Measurements from ENCODE around the gene EPHB3.
"Not testable (repeated sequence)": the region's sequence is repeated elsewhere in the genome, so short reads cannot be mapped to it uniquely, and the experiment has no call there.

Gene EPHB3

GRCh38 chr3:184619369-184619768 lies 57.8 kb downstream of the EPHB3 start:
- Mint-ChIP-seq H3K27me3 (peaks cover 77% of the 10 kb centered on the region), H3K36me3 (ENCODE audit: insufficient read depth) (peaks cover 3% of the 10 kb centered on the region), H3K4me1 (peaks cover 15% of the 10 kb centered on the region), H3K4me3 (no peak overlapping the region), H3K9me3 (no peaks in the 10 kb centered on the region), H3K27ac (ENCODE audit: low read depth) (no peak overlapping the region)
- DNase-seq (ENCODE audit: low spot score in 2 of 2) (no peak), ATAC-seq (replicated peaks; ENCODE audit: extremely low read depth, poor library complexity, severe bottlenecking) (peak; percentile 60)

GRCh38 chr3:184619787-184620430 lies 58.3 kb downstream of the EPHB3 start:
- H3K27me3 Mint-ChIP-seq = peaks cover 75% of the 10 kb centered on the region
- H3K4me3 Mint-ChIP-seq = no peak overlapping the region
- H3K27ac Mint-ChIP-seq (ENCODE audit: low read depth) = no peak overlapping the region

GRCh38 chr3:184620475-184621119 lies 59.0 kb downstream of the EPHB3 start:
- DNase-seq (ENCODE audit: low spot score in 2 of 2) (no peak), ATAC-seq (replicated peaks; ENCODE audit: extremely low read depth, poor library complexity, severe bottlenecking) (no peak)
- peaks cover 75% of the 10 kb centered on the region for H3K27me3 Mint-ChIP-seq
- H3K4me1 Mint-ChIP-seq = peaks cover 15% of the 10 kb centered on the region
- H3K9me3 Mint-ChIP-seq = no peaks in the 10 kb centered on the region
- no peak overlapping the region for H3K4me3 Mint-ChIP-seq
- peaks cover 3% of the 10 kb centered on the region for H3K36me3 Mint-ChIP-seq (ENCODE audit: insufficient read depth)
- no peak overlapping the region for H3K27ac Mint-ChIP-seq (ENCODE audit: low read depth)

More at GRCh38 chr3:184619787-184620430, 58.3 kb downstream of the EPHB3 start:
- no peaks in the 10 kb centered on the region for H3K9me3 Mint-ChIP-seq
- H3K36me3 Mint-ChIP-seq (ENCODE audit: insufficient read depth) = peaks cover 3% of the 10 kb centered on the region
- ATAC-seq (replicated peaks; ENCODE audit: extremely low read depth, poor library complexity, severe bottlenecking) (no peak), DNase-seq (ENCODE audit: low spot score in 2 of 2) (no peak)
- H3K4me1 Mint-ChIP-seq = peaks cover 15% of the 10 kb centered on the region

- not testable (repeated sequence) for H3K4me3 Mint-ChIP-seq; ATAC-seq (replicated peaks; ENCODE audit: extremely low read depth, poor library complexity, severe bottlenecking); H3K27ac Mint-ChIP-seq (ENCODE audit: low read depth); H3K9me3 Mint-ChIP-seq; H3K36me3 Mint-ChIP-seq (ENCODE audit: insufficient read depth); DNase-seq (ENCODE audit: low spot score in 2 of 2)
- peaks cover 15% of the 10 kb centered on the region for H3K4me1 Mint-ChIP-seq
- peaks cover 72% of the 10 kb centered on the region for H3K27me3 Mint-ChIP-seq
These were observed 60.6 kb downstream of the EPHB3 start for GRCh38 chr3:184622156-184622555.

- DNase-seq (ENCODE audit: low spot score in 2 of 2) = no peak
- no peaks in the 10 kb centered on the region for H3K9me3 Mint-ChIP-seq
- H3K27me3 Mint-ChIP-seq = peaks cover 43% of the 10 kb centered on the region
- H3K4me1 Mint-ChIP-seq = no peaks in the 10 kb centered on the region
- H3K27ac Mint-ChIP-seq (ENCODE audit: low read depth) = no peak overlapping the region
- ATAC-seq (replicated peaks; ENCODE audit: extremely low read depth, poor library complexity, severe bottlenecking) = no peak
- no peak overlapping the region for H3K4me3 Mint-ChIP-seq
- no peaks in the 10 kb centered on the region for H3K36me3 Mint-ChIP-seq (ENCODE audit: insufficient read depth)
These were observed 65.3 kb downstream of the EPHB3 start for GRCh38 chr3:184626923-184627322.

- ATAC-seq (replicated peaks; ENCODE audit: extremely low read depth, poor library complexity, severe bottlenecking) = no peak
These were observed 68.1 kb downstream of the EPHB3 start for GRCh38 chr3:184629555-184630160.

GRCh38 chr3:184630861-184631471 lies 69.4 kb downstream of the EPHB3 start:
- no peak for ATAC-seq (replicated peaks; ENCODE audit: extremely low read depth, poor library complexity, severe bottlenecking)
- H3K4me1 Mint-ChIP-seq = no peaks in the 10 kb centered on the region
- no peak for DNase-seq (ENCODE audit: low spot score in 2 of 2)
- no peak overlapping the region for H3K27ac Mint-ChIP-seq (ENCODE audit: low read depth)
- H3K9me3 Mint-ChIP-seq = no peaks in the 10 kb centered on the region
- peaks cover 53% of the 10 kb centered on the region for H3K27me3 Mint-ChIP-seq
- H3K4me3 Mint-ChIP-seq = no peak overlapping the region
- H3K36me3 Mint-ChIP-seq (ENCODE audit: insufficient read depth) = no peaks in the 10 kb centered on the region

More at GRCh38 chr3:184629555-184630160, 68.1 kb downstream of the EPHB3 start:
- no peak overlapping the region for H3K27ac Mint-ChIP-seq (ENCODE audit: low read depth)
- no peaks in the 10 kb centered on the region for H3K36me3 Mint-ChIP-seq (ENCODE audit: insufficient read depth)
- DNase-seq (ENCODE audit: low spot score in 2 of 2) = no peak
- peaks cover 53% of the 10 kb centered on the region for H3K27me3 Mint-ChIP-seq
- H3K9me3 Mint-ChIP-seq = no peaks in the 10 kb centered on the region
- no peaks in the 10 kb centered on the region for H3K4me1 Mint-ChIP-seq
- H3K4me3 Mint-ChIP-seq = no peak overlapping the region

- no peak for DNase-seq (ENCODE audit: low spot score in 2 of 2)
- H3K27me3 Mint-ChIP-seq = peaks cover 48% of the 10 kb centered on the region
- no peak overlapping the region for H3K27ac Mint-ChIP-seq (ENCODE audit: low read depth)
- no peaks in the 10 kb centered on the region for H3K9me3 Mint-ChIP-seq
- H3K4me3 Mint-ChIP-seq = no peak overlapping the region
- no peaks in the 10 kb centered on the region for H3K36me3 Mint-ChIP-seq (ENCODE audit: insufficient read depth)
- H3K4me1 Mint-ChIP-seq = no peaks in the 10 kb centered on the region
- no peak for ATAC-seq (replicated peaks; ENCODE audit: extremely low read depth, poor library complexity, severe bottlenecking)
These were observed 69.9 kb downstream of the EPHB3 start for GRCh38 chr3:184631472-184631861.
